MM.1S (cell line): ENCODE results near the gene RNF32.

Experiments
- DNase-seq: peaks from one replicate; pipeline ENCODE4 v3.0.0-alpha.2; 2015
- H2AFZ ChIP-seq: fragments of 300-600 bp; sonication (generic); 2 replicates; pipeline ENCODE4 v1.6.0; 2016; ENCODE audit warnings: antibody characterized with exemption, low read length
- H3F3A ChIP-seq: fragments of 300-600 bp; sonication (generic); 2 replicates; pipeline ENCODE4 v1.6.1; 2016; ENCODE audit warnings: mild to moderate bottlenecking, antibody characterized with exemption, low read length, moderate library complexity, mixed read lengths; ENCODE audit not compliant: insufficient read depth
- H3K27ac ChIP-seq: fragments of 300-600 bp; sonication (generic); 2 replicates; pipeline ENCODE4 v1.5.1; 2016; ENCODE audit warnings: mild to moderate bottlenecking, low read length
- H3K27me3 ChIP-seq: fragments of 300-600 bp; sonication (generic); replicated peaks from 2 replicates; pipeline ENCODE4 v1.6.0; 2016; ENCODE audit warnings: low read length; ENCODE audit not compliant: insufficient read depth
- H3K36me3 ChIP-seq: fragments of 300-600 bp; sonication (generic); replicated peaks from 2 replicates; pipeline ENCODE4 v1.6.1; 2016; ENCODE audit warnings: mild to moderate bottlenecking, low read length, mixed read lengths; ENCODE audit not compliant: insufficient read depth
- H3K4me1 ChIP-seq: fragments of 300-600 bp; sonication (generic); 2 replicates; pipeline ENCODE4 v1.6.1; 2016; ENCODE audit warnings: low read length, mixed read lengths
- H3K4me2 ChIP-seq: fragments of 300-600 bp; sonication (generic); 2 replicates; pipeline ENCODE4 v1.6.0; 2016; ENCODE audit warnings: low read depth, low read length
- H3K4me3 ChIP-seq: fragments of 300-600 bp; sonication (generic); 2 replicates; pipeline ENCODE4 v1.5.1; 2016; ENCODE audit warnings: low read length, mixed read lengths
- H3K79me2 ChIP-seq: fragments of 300-600 bp; sonication (generic); 2 replicates; pipeline ENCODE4 v1.6.1; 2016; ENCODE audit warnings: mixed run types, low read length, mixed read lengths
- H3K9ac ChIP-seq: fragments of 300-600 bp; sonication (generic); 2 replicates; pipeline ENCODE4 v1.6.1; 2016; ENCODE audit warnings: low read length, mixed read lengths
- H3K9me2 ChIP-seq: fragments of 300-600 bp; sonication (generic); replicated peaks from 2 replicates; pipeline ENCODE4 v1.6.1; 2016; ENCODE audit warnings: mild to moderate bottlenecking, low read length, mixed read lengths; ENCODE audit not compliant: insufficient read depth
- H3K9me3 ChIP-seq: fragments of 300-600 bp; sonication (generic); replicated peaks from 2 replicates; pipeline ENCODE4 v1.6.1; 2016; ENCODE audit warnings: mild to moderate bottlenecking, low read length, mixed read lengths; ENCODE audit not compliant: insufficient read depth
- H4K20me1 ChIP-seq: fragments of 300-600 bp; sonication (generic); 2 replicates; pipeline ENCODE4 v1.6.1; 2016; ENCODE audit warnings: mild to moderate bottlenecking, low read length, moderate library complexity, mixed read lengths; ENCODE audit not compliant: insufficient read depth
- EZH2 ChIP-seq: fragments of 300-600 bp; sonication (generic); optimal IDR thresholded peaks from 2 replicates; pipeline ENCODE3; 2017; ENCODE audit warnings: low read depth, mild to moderate bottlenecking, antibody characterized with exemption, low read length, mixed read lengths
- EZH2phosphoT487 ChIP-seq: fragments of 300-600 bp; sonication (generic); IDR thresholded peaks from 2 replicates; pipeline ENCODE4 v1.6.1; 2018; ENCODE audit warnings: antibody characterized with exemption, low read length
- TF ChIP-seq, protein P1 (sequence below): fragments of 300-600 bp; sonication (generic); IDR thresholded peaks from 2 replicates; pipeline ENCODE4 v1.5.1; 2016; ENCODE audit warnings: antibody characterized with exemption, low read length, mixed read lengths

The RNF32 gene

DNA sequence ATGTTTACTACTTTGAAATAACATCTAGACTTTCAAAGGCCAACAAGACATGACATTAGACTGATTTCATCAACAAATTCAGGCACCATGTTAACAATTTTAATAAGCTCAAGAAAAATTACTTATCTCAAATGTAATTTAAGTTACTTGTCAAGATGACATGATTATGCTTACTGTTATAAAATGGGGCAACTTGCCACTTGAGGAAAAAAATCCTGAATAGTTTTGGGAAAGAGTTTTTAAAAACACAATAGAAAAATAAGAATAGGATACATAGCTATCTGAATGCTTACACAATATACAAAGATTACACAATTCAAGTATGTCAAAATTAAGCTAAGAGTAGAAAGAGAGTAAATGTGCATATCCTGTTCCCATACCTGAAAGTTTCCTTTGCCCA lies 85.4 kb downstream of the RNF32 start:
- Histone ChIP-seq H3K9me3 (no peaks in the 10 kb centered on the region), H3K4me1 (no peaks in the 10 kb centered on the region), H3K9me2 (no peaks in the 10 kb centered on the region), H3F3A (no peaks in the 10 kb centered on the region), H3K4me3 (no peak overlapping the region), H3K9ac (no peak overlapping the region), H3K27me3 (no peaks in the 10 kb centered on the region), H3K79me2 (no peaks in the 10 kb centered on the region), H4K20me1 (no peaks in the 10 kb centered on the region), H3K27ac (no peak overlapping the region), H3K36me3 (no peaks in the 10 kb centered on the region), H3K4me2 (no peak overlapping the region), H2AFZ (no peak overlapping the region)
- TF ChIP-seq EZH2, result no peak
- no peak for TF ChIP-seq EZH2phosphoT487
- TF ChIP-seq, protein P1, sequence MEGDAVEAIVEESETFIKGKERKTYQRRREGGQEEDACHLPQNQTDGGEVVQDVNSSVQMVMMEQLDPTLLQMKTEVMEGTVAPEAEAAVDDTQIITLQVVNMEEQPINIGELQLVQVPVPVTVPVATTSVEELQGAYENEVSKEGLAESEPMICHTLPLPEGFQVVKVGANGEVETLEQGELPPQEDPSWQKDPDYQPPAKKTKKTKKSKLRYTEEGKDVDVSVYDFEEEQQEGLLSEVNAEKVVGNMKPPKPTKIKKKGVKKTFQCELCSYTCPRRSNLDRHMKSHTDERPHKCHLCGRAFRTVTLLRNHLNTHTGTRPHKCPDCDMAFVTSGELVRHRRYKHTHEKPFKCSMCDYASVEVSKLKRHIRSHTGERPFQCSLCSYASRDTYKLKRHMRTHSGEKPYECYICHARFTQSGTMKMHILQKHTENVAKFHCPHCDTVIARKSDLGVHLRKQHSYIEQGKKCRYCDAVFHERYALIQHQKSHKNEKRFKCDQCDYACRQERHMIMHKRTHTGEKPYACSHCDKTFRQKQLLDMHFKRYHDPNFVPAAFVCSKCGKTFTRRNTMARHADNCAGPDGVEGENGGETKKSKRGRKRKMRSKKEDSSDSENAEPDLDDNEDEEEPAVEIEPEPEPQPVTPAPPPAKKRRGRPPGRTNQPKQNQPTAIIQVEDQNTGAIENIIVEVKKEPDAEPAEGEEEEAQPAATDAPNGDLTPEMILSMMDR, result no peak
- no peak for DNase-seq
